ENCODE data around the gene KRTAP4-1. TPM values are rescaled to one million over a fixed set of nuclear protein-coding genes. Genes with fewer than 3 reads are reported as not detected.
"Not testable (repeated sequence)": the region's sequence is repeated elsewhere in the genome, so short reads cannot be mapped to it uniquely, and the experiment has no call there.

KRTAP4-1 gene
- total RNA-seq, 1 donor from 2014 or later = not detected

DNA sequence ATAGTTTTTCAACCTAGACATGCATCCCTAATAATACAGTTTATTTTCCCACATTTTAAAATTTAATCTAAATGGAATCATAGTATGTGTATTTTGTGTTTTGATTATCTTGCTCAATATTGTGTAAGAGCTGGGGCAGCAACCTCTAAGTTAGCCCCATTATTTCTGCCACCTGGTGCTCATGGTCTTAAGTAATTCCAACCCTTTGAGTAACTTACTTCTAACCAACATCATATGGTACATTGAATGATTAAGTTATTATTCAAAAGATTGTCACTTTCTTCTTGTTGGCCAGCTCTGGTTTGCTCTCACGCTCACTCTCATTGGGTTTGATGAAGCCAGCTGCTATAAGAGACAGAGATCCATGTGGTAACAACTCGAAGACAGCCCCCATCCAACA lies 12.8 kb downstream of the KRTAP4-1 start:
- no peak for DNase-seq (ENCODE audit: low spot score)

DNA sequence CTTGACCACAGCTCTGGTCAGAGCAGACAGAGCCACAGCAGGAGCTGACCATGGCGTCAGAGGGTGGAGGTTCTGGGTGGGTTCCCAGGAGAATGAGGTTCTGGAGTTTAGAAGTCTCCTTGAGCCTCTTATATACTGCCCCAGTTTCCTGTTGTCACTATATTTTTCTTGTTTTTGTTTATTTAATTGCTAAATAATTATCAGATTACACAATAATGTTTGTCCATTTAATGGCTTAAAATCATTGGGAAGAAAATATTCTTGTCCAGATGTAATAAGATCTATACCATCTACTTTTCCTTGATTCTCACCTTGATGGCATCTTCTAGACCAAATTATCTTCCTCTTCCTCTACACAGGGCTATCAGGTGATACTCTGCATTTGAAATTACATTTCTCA lies 16.6 kb downstream of the KRTAP4-1 start, which contains the start of gene KRTAP4-3:
KRTAP4-3 (minus strand) TSS at position 101 of the 400 bp plus-strand sequence; CDS start at position 52, 49 bp downstream.
- DNase-seq (ENCODE audit: low spot score) = no peak

DNA sequence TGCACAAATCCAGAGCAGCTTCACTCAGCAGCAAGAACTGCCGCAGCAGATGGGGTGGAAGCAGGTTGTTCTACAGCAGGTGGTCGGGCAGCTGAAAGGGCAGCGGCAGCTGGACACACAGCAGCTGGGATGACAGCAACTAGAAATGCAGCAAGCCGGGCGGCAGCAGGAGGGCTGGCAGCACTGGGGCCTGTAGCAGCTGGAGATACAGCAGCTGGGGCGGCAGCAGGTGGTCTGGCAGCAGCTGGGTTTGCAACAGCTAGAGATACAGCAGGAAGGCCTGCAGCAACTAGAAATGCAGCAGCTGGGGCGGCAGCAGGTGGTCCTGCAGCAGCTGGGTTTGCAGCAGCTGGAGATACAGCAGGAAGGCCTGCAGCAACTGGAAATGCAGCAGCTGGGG lies 17.1 kb downstream of the KRTAP4-1 start:
- DNase-seq (ENCODE audit: low spot score) = no peak

DNA sequence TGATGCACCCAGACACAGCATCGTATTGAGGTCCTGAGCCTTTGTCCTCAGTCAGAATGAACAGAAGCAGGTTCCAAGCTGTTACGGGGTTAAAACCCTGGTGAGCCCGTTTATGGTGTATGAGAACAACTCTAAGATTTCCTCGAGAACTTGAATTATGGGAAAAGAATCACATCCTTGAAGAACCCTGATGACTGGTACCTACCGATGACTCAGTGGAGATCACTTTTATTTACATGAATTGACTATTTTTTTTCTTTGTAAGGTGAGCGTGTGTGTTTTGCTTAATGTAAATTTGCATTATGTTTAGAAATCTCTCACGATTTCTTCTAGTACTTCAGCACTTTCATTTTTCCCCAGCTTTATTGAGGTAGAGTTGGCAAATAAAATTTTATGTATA lies 20.9 kb downstream of the KRTAP4-1 start:
- no peak for DNase-seq (ENCODE audit: low spot score)

DNA sequence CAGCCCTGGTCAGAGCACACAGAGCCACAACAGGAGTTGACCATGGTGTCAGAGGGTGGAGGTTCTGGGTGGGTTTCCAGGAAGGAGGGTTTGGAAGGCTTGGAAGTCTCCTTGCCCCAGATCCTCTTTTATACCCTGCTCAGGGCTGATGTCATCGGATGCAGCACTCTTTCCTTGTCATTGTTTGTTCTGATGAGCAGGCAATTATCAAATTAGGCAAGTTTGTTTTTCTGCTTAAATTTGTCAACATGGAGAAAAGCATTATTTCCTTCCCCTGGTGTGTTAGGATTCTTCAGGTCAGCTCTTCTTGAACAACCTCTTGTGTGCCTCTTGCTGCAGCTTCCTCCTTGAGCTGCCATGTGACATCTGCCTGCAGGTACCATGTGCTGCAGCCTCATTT lies 24.1 kb downstream of the KRTAP4-1 start, which contains the start of gene KRTAP4-4:
KRTAP4-4 (minus strand) TSS at position 101 of the 400 bp plus-strand sequence; CDS start at position 44, 57 bp downstream.
- DNase-seq (ENCODE audit: low spot score) = no peak

DNA sequence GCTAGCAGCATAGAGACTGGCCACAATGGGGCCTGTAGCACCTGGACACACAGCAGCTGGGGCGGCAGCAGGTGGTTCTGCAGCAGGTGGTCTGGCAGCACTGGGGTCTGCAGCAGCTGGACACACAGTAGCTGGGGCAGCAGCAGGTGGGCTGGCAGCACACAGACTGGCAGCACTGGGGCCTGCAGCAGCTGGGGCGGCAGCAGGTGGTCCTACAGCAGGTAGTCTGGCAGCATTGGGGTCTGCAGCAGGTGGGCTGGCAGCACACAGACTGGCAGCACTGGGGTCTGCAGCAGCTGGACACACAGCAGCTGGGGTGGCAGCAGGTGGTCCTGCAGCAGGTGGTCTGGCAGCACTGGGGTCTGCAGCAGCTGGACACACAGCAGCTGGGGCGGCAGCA lies 24.5 kb downstream of the KRTAP4-1 start:
- not testable (repeated sequence) for DNase-seq (ENCODE audit: low spot score)

DNA sequence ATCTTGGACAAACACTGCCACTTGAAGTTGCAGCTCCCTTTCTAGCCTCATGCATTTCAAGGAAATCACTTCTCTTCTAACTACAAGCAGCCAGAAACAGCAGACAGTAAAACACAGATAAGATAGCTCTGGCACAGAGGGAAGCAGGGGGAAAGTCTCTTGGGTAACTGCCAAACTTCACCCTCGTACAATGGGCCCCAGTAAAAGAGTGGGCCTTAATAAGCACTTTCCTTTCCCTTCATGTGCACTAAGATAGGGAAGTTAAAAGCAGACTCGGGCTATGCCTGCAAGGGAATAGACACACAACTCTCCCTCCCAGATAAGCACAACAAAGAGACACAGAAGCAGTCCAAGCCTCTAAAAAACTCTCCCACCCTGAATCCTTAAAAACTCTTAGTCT lies 30.9 kb downstream of the KRTAP4-1 start:
- DNase-seq (ENCODE audit: low spot score) = no peak

DNA sequence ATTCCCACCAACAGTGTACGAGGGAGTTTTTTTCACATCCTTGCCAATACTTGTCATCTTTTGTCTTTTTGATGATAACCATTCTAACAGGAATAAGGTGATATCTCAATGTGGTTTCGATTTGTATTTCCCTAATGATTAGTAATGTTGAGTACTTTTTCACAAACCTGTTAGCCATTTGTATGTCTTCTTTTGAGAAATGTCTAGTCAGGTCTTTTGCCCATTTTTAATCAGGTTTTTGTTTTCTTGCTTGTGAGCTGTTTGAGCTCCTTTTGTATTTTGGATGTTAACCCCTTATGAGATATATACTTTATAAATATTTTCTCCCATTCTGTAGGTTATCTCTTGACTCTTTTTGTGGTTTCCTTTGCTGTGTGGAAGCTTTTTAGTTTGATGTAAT lies 33.2 kb downstream of the KRTAP4-1 start:
- DNase-seq (ENCODE audit: low spot score) = no peak

DNA sequence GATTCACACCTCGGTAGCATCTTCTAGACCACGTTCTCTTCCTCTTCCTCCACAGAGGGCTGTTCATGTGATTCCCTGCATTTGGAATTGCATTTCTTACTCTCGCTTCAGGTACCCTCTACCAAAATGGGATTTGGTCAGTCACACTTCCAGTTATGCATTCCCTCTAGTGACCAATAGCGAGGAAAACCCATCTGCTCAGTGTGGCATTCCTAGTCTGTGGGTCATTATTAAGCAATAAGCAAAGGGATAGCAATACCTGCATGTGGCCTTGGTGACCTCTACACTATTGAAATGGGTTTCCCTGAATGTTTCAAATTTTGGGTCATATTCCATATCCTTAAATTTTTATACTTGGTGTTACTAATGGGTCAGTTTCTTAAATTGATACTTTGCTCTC lies 34.7 kb downstream of the KRTAP4-1 start:
- DNase-seq (ENCODE audit: low spot score) = no peak

DNA sequence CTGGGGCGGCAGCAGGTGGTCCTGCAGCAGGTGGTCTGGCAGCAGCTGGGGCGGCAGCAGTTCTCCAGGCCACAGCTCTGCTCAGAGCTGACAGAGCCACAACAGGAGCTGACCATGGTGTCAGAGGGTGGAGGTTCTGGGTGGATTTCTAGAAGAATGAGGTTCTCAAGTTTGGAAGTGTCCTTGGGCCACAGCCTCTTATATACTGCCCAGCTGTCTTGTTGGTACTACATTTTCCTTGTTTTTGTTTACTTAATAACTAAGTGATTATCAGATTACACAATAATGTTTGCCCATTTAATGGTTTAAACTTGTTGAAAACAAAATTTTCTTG lies 35.1 kb downstream of the KRTAP4-1 start, which contains the start of gene KRTAP4-5:
KRTAP4-5 (minus strand) TSS at position 174 of the 334 bp plus-strand sequence; CDS start at position 116, 58 bp downstream.
- no peak for DNase-seq (ENCODE audit: low spot score)

DNA sequence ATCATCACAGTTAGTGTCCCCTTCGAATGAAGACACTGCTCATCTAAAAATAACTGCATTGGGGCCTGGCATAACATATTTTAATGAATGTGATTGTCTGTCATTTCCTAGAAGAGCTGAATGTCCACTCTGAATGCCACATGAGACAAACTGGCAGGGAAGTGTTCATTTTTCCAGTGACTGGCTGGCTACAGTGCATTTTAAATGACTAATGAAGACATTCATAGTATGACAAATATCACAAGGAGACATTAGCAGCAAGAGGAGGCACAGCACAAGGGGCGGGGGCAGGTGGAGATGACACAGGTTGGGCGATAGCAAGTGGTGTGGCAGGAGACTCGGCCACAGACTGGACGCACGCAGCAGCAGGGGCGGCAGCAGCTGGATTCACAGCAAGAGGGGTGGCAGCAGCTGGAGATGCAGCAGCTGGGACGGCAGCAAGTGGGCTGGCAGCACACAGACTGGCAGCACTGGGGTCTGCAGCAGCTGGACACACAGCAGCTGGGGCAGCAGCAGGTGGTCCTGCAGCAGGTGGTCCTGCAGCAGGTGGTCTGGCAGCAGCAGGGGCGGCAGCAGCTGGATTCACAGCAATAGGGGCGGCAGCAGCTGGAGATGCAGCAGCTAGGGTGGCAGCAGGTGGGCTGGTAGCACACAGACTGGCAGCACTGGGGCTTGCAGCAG lies 35.6 kb downstream of the KRTAP4-1 start:
- not testable (repeated sequence) for DNase-seq (ENCODE audit: low spot score)

DNA sequence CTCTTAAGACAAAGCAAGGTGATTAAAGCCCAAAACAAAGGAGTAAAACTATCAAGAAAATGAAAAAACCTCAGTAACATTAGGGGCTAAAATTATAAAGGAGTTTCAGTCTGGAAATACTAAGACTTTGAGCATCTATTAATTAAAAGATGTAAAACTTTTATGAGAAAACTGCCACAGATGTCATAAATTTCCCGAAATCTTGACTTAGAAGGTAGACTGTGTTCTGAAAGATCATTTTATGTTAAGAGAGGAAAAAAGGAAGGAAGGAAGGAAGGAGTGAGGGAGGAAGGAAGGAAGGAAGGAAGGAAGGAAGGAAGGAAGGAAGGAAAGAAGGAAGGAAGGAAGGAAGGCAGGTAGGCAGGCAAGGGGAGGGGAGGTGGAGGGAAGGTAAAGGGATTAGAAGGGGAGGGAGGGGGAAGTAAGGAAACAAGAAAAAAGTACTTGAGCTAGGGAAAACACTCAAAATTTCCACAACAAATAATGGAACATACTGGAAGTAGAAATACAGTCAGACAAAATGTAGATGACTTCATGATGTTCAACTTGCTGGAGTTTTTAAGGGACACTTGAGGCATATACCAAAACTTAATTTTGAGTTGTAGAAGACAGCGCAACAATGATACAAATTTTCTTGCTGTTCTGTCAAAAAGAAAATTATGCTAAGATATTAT lies 37.0 kb downstream of the KRTAP4-1 start:
- no peak for DNase-seq (ENCODE audit: low spot score)

DNA sequence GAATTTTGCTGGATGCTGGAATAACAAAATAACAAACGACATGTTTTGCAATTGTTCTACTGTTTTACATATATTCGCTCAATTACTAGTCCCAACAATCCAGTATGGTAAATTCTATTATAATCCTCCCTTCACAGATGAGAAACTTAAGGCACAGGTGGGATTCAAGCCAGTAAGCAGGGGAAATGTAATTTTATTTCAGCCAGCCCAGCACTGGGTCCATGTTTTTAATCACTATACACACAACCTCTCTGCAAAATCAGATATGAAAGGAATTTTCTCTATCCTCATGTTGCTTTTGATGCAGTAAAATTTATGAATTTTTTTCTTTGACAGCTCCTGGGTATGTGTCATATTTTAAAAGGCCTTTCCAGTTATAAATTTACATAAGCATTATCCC lies 39.5 kb downstream of the KRTAP4-1 start:
- no peak for DNase-seq (ENCODE audit: low spot score)

DNA sequence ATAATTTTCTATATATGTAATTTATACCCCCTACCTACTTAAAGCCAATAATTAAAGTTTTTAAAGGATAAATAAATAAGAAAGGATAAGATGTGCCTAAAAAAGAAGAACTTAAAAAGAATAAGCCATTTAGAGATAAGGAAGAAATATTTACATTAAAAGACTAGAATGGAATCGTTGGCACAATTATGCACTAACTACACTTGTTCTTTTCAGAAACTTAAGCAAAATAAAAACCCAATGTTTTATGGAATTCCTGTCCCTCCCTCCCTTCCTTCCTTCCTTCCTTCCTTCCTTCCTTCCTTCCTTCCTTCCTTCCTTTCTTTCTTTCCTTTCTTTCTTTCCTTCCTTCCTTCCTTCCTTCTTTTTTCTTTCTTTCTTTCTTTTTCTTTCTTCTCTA lies 39.9 kb downstream of the KRTAP4-1 start:
- DNase-seq (ENCODE audit: low spot score) = no peak

DNA sequence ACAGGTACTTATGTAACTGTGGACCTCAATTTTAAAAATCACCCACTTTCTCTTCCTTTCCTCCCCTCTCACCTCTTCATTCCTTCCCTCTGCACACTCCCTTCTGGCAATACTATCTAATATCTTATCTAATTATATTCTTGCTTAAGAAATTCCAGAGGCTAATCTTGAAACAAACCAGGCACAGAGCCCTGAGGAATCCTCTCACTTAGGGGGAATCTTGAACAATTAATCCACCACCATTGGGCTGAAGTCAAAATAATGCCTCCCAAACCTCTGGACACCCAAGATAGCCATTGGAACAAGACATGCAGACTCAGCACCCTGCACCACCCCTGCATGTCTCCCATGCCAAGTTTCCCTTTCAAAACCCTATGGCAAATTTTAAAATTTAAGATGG lies 43.4 kb downstream of the KRTAP4-1 start:
- DNase-seq (ENCODE audit: low spot score) = no peak

DNA sequence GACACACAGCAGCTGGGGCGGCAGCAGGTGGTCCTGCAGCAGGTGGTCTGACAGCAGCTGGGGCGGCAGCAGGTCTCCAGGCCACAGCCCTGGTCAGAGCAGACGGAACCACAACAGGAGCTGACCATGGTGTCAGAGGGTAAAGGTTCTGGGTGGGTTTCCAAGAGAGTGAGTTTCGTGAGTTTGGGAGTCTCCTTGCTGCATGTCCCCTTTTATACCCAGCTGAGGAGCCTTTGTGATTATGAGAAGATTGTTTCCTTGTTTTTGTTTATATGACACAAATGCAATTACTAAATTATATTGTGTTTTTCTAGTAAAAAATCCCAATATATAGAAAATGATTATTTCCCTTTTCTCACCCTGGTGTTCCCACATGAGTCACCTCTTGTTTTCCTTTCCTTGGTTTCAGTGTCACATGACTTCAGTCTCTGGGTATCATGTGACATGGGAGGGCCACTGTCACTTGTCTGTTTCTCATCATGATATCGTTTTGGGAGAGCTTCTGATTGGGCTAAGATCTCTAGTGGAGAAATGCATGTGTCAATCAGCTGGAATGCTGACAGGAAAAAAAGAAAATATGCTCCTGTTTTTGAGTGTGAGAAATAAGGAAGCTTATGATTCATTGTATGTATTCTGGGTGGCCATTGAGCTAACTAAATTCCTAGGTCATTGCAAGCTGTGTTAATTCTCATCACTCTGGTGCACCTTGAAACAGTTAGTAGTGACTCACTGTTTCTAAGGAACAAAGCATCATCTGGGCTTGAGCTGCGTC lies 44.2 kb downstream of the KRTAP4-1 start, which contains the start of gene KRTAP4-6:
KRTAP4-6 (minus strand) TSS at position 185 of the 772 bp plus-strand sequence; CDS start at position 128, 57 bp downstream.
- no peak for DNase-seq (ENCODE audit: low spot score)

DNA sequence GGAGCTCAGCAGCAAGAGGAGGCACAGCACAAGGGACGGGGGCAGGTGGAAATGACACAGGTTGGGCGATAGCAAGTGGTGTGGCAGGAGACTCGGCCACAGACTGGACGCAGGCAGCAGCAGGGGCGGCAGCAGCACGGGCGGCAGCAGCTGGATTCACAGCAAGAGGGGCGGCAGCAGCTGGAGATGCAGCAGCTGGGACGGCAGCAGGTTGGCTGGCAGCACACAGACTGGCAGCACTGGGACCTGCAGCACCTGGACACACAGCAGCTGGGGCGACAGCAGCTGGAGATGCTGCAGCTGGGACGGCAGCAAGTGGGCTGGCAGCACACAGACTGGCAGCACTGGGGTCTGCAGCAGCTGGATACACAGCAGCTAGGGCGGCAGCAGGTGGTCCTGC lies 44.8 kb downstream of the KRTAP4-1 start:
- not testable (repeated sequence) for DNase-seq (ENCODE audit: low spot score)

Other genes starting within 250 kb of the KRTAP4-1 start
- 7.0 TPM for gene KRT23, start 247.3 kb downstream of the KRTAP4-1 start, total RNA-seq
- gene KRT39, start 218.0 kb downstream of the KRTAP4-1 start, total RNA-seq = not detected
- not detected for gene KRT40, start 200.6 kb downstream of the KRTAP4-1 start, total RNA-seq
- gene KRTAP3-3, start 190.7 kb downstream of the KRTAP4-1 start, total RNA-seq = not detected
- not detected for gene KRTAP3-2, start 185.0 kb downstream of the KRTAP4-1 start, total RNA-seq
- not detected for gene KRTAP3-1, start 175.8 kb downstream of the KRTAP4-1 start, total RNA-seq
- not detected for gene KRTAP1-5, start 157.7 kb downstream of the KRTAP4-1 start, total RNA-seq
- gene KRTAP1-4, start 154.7 kb downstream of the KRTAP4-1 start, total RNA-seq = not detected
- not detected for gene KRTAP1-3, start 150.0 kb downstream of the KRTAP4-1 start, total RNA-seq
- gene KRTAP1-1, start 143.5 kb downstream of the KRTAP4-1 start, total RNA-seq = not detected
- gene KRTAP2-1, start 137.6 kb downstream of the KRTAP4-1 start, total RNA-seq = not detected
- gene KRTAP2-2, start 129.7 kb downstream of the KRTAP4-1 start, total RNA-seq = not detected
- not detected for gene KRTAP2-3, start 124.8 kb downstream of the KRTAP4-1 start, total RNA-seq
- not detected for gene KRTAP2-4, start 119.0 kb downstream of the KRTAP4-1 start, total RNA-seq
- not detected for gene KRTAP4-7, start 100.8 kb downstream of the KRTAP4-1 start, total RNA-seq
- gene KRTAP4-8, start 86.8 kb downstream of the KRTAP4-1 start, total RNA-seq = not detected
- not detected for gene KRTAP4-16, start 82.7 kb downstream of the KRTAP4-1 start, total RNA-seq
- not detected for gene KRTAP4-9, start 79.5 kb downstream of the KRTAP4-1 start, total RNA-seq
- gene KRTAP4-11, start 66.5 kb downstream of the KRTAP4-1 start, total RNA-seq = not detected
- gene KRTAP4-12, start 60.7 kb downstream of the KRTAP4-1 start, total RNA-seq = not detected
- gene KRTAP4-6, start 44.4 kb downstream of the KRTAP4-1 start, total RNA-seq = not detected
- not detected for gene KRTAP4-5, start 35.1 kb downstream of the KRTAP4-1 start, total RNA-seq
- not detected for gene KRTAP4-4, start 24.2 kb downstream of the KRTAP4-1 start, total RNA-seq
- gene KRTAP4-3, start 16.7 kb downstream of the KRTAP4-1 start, total RNA-seq = not detected
- gene KRTAP4-2, start 6.7 kb downstream of the KRTAP4-1 start, total RNA-seq = not detected
- not detected for gene KRTAP9-1, start 5.0 kb upstream of the KRTAP4-1 start, total RNA-seq
- gene KRTAP9-2, start 41.7 kb upstream of the KRTAP4-1 start, total RNA-seq = not detected
- not detected for gene KRTAP9-3, start 47.5 kb upstream of the KRTAP4-1 start, total RNA-seq
- gene KRTAP9-8, start 53.1 kb upstream of the KRTAP4-1 start, total RNA-seq = not detected
- gene KRTAP9-4, start 64.8 kb upstream of the KRTAP4-1 start, total RNA-seq = not detected
- gene KRTAP9-9, start 70.5 kb upstream of the KRTAP4-1 start, total RNA-seq = not detected
- not detected for gene KRTAP9-6, start 80.5 kb upstream of the KRTAP4-1 start, total RNA-seq
- not detected for gene KRTAP9-7, start 90.8 kb upstream of the KRTAP4-1 start, total RNA-seq
- gene KRTAP29-1, start 117.9 kb upstream of the KRTAP4-1 start, total RNA-seq = not detected
- not detected for gene KRTAP16-1, start 124.4 kb upstream of the KRTAP4-1 start, total RNA-seq
- not detected for gene KRTAP17-1, start 130.8 kb upstream of the KRTAP4-1 start, total RNA-seq
- gene KRT33A, start 165.9 kb upstream of the KRTAP4-1 start, total RNA-seq = not detected
- not detected for gene KRT33B, start 184.9 kb upstream of the KRTAP4-1 start, total RNA-seq
- not detected for gene KRT34, start 197.4 kb upstream of the KRTAP4-1 start, total RNA-seq
- not detected for gene KRT31, start 212.7 kb upstream of the KRTAP4-1 start, total RNA-seq
- not detected for gene KRT37, start 239.7 kb upstream of the KRTAP4-1 start, total RNA-seq

Measured in mucosa of gallbladder (tissue), 1 donor.